ENCODE data around the gene ARHGAP26.

DNA sequence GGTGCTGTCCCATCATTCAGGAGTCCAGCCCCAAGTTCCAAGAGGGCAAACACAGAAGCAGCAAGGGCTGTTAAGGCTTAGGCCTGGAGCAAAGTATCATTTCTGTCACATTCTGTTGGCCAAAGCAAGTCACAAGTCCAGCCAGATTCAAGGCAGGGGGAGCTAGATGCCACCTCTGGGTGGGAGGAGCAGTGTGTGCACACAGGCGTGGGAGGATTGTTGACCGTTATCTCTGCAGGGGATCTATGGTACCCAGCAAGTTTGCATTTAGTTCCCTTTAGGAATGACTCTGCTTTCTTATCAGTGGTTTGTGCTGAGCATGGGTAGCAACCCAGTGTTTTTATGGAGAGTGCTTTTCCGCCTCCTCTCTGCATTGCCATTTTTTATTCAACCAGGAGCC, 354.4 kb downstream of the ARHGAP26 start:
- TF ChIP-seq, protein P1, sequence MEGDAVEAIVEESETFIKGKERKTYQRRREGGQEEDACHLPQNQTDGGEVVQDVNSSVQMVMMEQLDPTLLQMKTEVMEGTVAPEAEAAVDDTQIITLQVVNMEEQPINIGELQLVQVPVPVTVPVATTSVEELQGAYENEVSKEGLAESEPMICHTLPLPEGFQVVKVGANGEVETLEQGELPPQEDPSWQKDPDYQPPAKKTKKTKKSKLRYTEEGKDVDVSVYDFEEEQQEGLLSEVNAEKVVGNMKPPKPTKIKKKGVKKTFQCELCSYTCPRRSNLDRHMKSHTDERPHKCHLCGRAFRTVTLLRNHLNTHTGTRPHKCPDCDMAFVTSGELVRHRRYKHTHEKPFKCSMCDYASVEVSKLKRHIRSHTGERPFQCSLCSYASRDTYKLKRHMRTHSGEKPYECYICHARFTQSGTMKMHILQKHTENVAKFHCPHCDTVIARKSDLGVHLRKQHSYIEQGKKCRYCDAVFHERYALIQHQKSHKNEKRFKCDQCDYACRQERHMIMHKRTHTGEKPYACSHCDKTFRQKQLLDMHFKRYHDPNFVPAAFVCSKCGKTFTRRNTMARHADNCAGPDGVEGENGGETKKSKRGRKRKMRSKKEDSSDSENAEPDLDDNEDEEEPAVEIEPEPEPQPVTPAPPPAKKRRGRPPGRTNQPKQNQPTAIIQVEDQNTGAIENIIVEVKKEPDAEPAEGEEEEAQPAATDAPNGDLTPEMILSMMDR (IDR thresholded peaks at IDR 0.05 in 8 of 11, conservative IDR thresholded peaks at IDR 0.05 in 3 of 11), result no peak
- no peak for TF ChIP-seq POLR2A (IDR thresholded peaks at IDR 0.05)
